Dendritic cell treated with granulocyte-macrophage colony-stimulating factor and Interleukin-4, amounts not matched to agents 40 ng/mL and 50 ng/mL, for 4 days (primary cell): ENCODE measurements around the gene MTFR1L.
A peak's percentile ranks its signal among the peaks of the same experiment; 100 is the strongest.

ENCODE experiments used
- H3K27ac Mint-ChIP-seq: one replicate; pipeline ENCODE4 v1.8.0; 2022; ENCODE audit warnings: mild to moderate bottlenecking, mixed read lengths
- H3K27me3 Mint-ChIP-seq: one replicate; pipeline ENCODE4 v1.8.0; 2022; ENCODE audit warnings: mild to moderate bottlenecking, mixed read lengths
- H3K36me3 Mint-ChIP-seq: one replicate; pipeline ENCODE4 v1.8.0; 2022; ENCODE audit warnings: low read depth, mixed read lengths
- H3K4me1 Mint-ChIP-seq: one replicate; pipeline ENCODE4 v1.8.0; 2022; ENCODE audit warnings: low read depth, mixed read lengths
- H3K4me3 Mint-ChIP-seq: one replicate; pipeline ENCODE4 v1.8.0; 2022; ENCODE audit warnings: mild to moderate bottlenecking, moderate library complexity, mixed read lengths
- H3K9me3 Mint-ChIP-seq: one replicate; pipeline ENCODE4 v1.8.0; 2022; ENCODE audit warnings: mixed read lengths
- intact Hi-C: fragments of 100-400 bp; cut with micrococcal nuclease; formaldehyde crosslinking; loops from one replicate; pipeline ENCODE4 v1.15.0; 2022

MTFR1L gene

GRCh38 chr1:25782608-25783201 is 37.0 kb upstream of the MTFR1L start:
- H3K27ac Mint-ChIP-seq = no peak overlapping the region
- H3K4me3 Mint-ChIP-seq = no peak overlapping the region
- peaks cover 69% of the 10 kb centered on the region for H3K36me3 Mint-ChIP-seq
- peaks cover 6% of the 10 kb centered on the region for H3K4me1 Mint-ChIP-seq
- no peaks in the 10 kb centered on the region for H3K27me3 Mint-ChIP-seq
- intact Hi-C loops = no loop called here
- H3K9me3 Mint-ChIP-seq = no peaks in the 10 kb centered on the region

- Mint-ChIP-seq H3K4me3 (no peak overlapping the region), H3K36me3 (peaks cover 63% of the 10 kb centered on the region), H3K27me3 (no peaks in the 10 kb centered on the region), H3K4me1 (peaks cover 6% of the 10 kb centered on the region), H3K27ac (no peak overlapping the region), H3K9me3 (no peaks in the 10 kb centered on the region)
- intact Hi-C loops = no loop called here
These were observed 35.1 kb upstream of the MTFR1L start for GRCh38 chr1:25784575-25785051.

- intact Hi-C loops = no loop called here
- Mint-ChIP-seq H3K27me3 (no peaks in the 10 kb centered on the region), H3K4me1 (peaks cover 6% of the 10 kb centered on the region), H3K9me3 (no peaks in the 10 kb centered on the region), H3K27ac (no peak overlapping the region), H3K36me3 (peaks cover 70% of the 10 kb centered on the region), H3K4me3 (no peak overlapping the region)
These were observed 34.3 kb upstream of the MTFR1L start for GRCh38 chr1:25785333-25786067.

GRCh38 chr1:25786887-25787759 is 32.6 kb upstream of the MTFR1L start:
- peaks cover 6% of the 10 kb centered on the region for H3K4me1 Mint-ChIP-seq
- no peak overlapping the region for H3K4me3 Mint-ChIP-seq
- intact Hi-C loops = no loop called here
- no peaks in the 10 kb centered on the region for H3K9me3 Mint-ChIP-seq
- H3K27me3 Mint-ChIP-seq = no peaks in the 10 kb centered on the region
- peaks cover 73% of the 10 kb centered on the region for H3K36me3 Mint-ChIP-seq
- no peak overlapping the region for H3K27ac Mint-ChIP-seq

- H3K4me1 Mint-ChIP-seq = peaks cover 6% of the 10 kb centered on the region
- no peak overlapping the region for H3K4me3 Mint-ChIP-seq
- H3K36me3 Mint-ChIP-seq = peaks cover 66% of the 10 kb centered on the region
- H3K27me3 Mint-ChIP-seq = no peaks in the 10 kb centered on the region
- H3K9me3 Mint-ChIP-seq = no peaks in the 10 kb centered on the region
- intact Hi-C loops = no loop called here
- H3K27ac Mint-ChIP-seq = no peak overlapping the region
These were observed 32.0 kb upstream of the MTFR1L start for GRCh38 chr1:25787760-25788166.

GRCh38 chr1:25790472-25790871 is 29.3 kb upstream of the MTFR1L start:
- Mint-ChIP-seq H3K27ac (no peak overlapping the region), H3K9me3 (no peaks in the 10 kb centered on the region), H3K36me3 (peaks cover 42% of the 10 kb centered on the region), H3K27me3 (peaks cover 3% of the 10 kb centered on the region), H3K4me1 (peaks cover 3% of the 10 kb centered on the region), H3K4me3 (no peak overlapping the region)
- intact Hi-C loops = no loop called here

GRCh38 chr1:25792115-25792514 is 27.6 kb upstream of the MTFR1L start:
- peaks cover 26% of the 10 kb centered on the region for H3K36me3 Mint-ChIP-seq
- no peak overlapping the region for H3K4me3 Mint-ChIP-seq
- H3K27me3 Mint-ChIP-seq = peaks cover 5% of the 10 kb centered on the region
- intact Hi-C loops = no loop called here
- H3K27ac Mint-ChIP-seq = no peak overlapping the region
- no peaks in the 10 kb centered on the region for H3K9me3 Mint-ChIP-seq
- peaks cover 8% of the 10 kb centered on the region for H3K4me1 Mint-ChIP-seq

GRCh38 chr1:25793585-25794170 is 26.1 kb upstream of the MTFR1L start:
- Mint-ChIP-seq H3K4me1 (peaks cover 9% of the 10 kb centered on the region), H3K9me3 (no peaks in the 10 kb centered on the region), H3K27ac (no peak overlapping the region), H3K27me3 (peaks cover 5% of the 10 kb centered on the region), H3K4me3 (no peak overlapping the region), H3K36me3 (peaks cover 15% of the 10 kb centered on the region)
- intact Hi-C loops = no loop called here

- no peak overlapping the region for H3K27ac Mint-ChIP-seq
These were observed 25.4 kb upstream of the MTFR1L start for GRCh38 chr1:25794325-25794724.

GRCh38 chr1:25795211-25795610 is 24.5 kb upstream of the MTFR1L start:
- Mint-ChIP-seq H3K36me3 (peaks cover 11% of the 10 kb centered on the region), H3K27ac (no peak overlapping the region), H3K4me3 (no peak overlapping the region), H3K9me3 (no peaks in the 10 kb centered on the region), H3K27me3 (peaks cover 5% of the 10 kb centered on the region), H3K4me1 (peaks cover 14% of the 10 kb centered on the region)
- intact Hi-C loops = no loop called here

More at GRCh38 chr1:25794325-25794724, 25.4 kb upstream of the MTFR1L start:
- H3K36me3 Mint-ChIP-seq = peaks cover 15% of the 10 kb centered on the region
- no peaks in the 10 kb centered on the region for H3K9me3 Mint-ChIP-seq
- peaks cover 10% of the 10 kb centered on the region for H3K4me1 Mint-ChIP-seq
- H3K4me3 Mint-ChIP-seq = no peak overlapping the region
- intact Hi-C loops = no loop called here
- H3K27me3 Mint-ChIP-seq = peaks cover 5% of the 10 kb centered on the region

GRCh38 chr1:25795946-25796810 is 23.6 kb upstream of the MTFR1L start:
- Mint-ChIP-seq H3K27me3 (peaks cover 8% of the 10 kb centered on the region), H3K4me3 (no peak overlapping the region), H3K36me3 (peaks cover 15% of the 10 kb centered on the region)

GRCh38 chr1:25796811-25797458 is 22.8 kb upstream of the MTFR1L start:
- peaks cover 8% of the 10 kb centered on the region for H3K27me3 Mint-ChIP-seq
- peaks cover 25% of the 10 kb centered on the region for H3K4me1 Mint-ChIP-seq
- H3K27ac Mint-ChIP-seq = peak overlapping the region; percentile 1
- H3K4me3 Mint-ChIP-seq = no peak overlapping the region
- peaks cover 13% of the 10 kb centered on the region for H3K36me3 Mint-ChIP-seq
- no peaks in the 10 kb centered on the region for H3K9me3 Mint-ChIP-seq
- intact Hi-C loops = loop anchor here (2.0 kb wide), 1 partner anchor 188 kb away; no protein-coding TSS in a partner anchor

More at GRCh38 chr1:25795946-25796810, 23.6 kb upstream of the MTFR1L start:
- intact Hi-C loops = loop anchor here (2.0 kb wide), 1 partner anchor 187 kb away; no protein-coding TSS in a partner anchor
- no peak overlapping the region for H3K27ac Mint-ChIP-seq
- peaks cover 23% of the 10 kb centered on the region for H3K4me1 Mint-ChIP-seq
- H3K9me3 Mint-ChIP-seq = no peaks in the 10 kb centered on the region
